Islet precursor cell (in vitro differentiated cells): ENCODE measurements around the gene TMEM201.
A peak's percentile ranks its signal among the peaks of the same experiment; 100 is the strongest.

Experiments used
- DNase-seq: peaks from one replicate; pipeline ENCODE4 v3.0.0-alpha.2; 2018

TMEM201 gene

DNA sequence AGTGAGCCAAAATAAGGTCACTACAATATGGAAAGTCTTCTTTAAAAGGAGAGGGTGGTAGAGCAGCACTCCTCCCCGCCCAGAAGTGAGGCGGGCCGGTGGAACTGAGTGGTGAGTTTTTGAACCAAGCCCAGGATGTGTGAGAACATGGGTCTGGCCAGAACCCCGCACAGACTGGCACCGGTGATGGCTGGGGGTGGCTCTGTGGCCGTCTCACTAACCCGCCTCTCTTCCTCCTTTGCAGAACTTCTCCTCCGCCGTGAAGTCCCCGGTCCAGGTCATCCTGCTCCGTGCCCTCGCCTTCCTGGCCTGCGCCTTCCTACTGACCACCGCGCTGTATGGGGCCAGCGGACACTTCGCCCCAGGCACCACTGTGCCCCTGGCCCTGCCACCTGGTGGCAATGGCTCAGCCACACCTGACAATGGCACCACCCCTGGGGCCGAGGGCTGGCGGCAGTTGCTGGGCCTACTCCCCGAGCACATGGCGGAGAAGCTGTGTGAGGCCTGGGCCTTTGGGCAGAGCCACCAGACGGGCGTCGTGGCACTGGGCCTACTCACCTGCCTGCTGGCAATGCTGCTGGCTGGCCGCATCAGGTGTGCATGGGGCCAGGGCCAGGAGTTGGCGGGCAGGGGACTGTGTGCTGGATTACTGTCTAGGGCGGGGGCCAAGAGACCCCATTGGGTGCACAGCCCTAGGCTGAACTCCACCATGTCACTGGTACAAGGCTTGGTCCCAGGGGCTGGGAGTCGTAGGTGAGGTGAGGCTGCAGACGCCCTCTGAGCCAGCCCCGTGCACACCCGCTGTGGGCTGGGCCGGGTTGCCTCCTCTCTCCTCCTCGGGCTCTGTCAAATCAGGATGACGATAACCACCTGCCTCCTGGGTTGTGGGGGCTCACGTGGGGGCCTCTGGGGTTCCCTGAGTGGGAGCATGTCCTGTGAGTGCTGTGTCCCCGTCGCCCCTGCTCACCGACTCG is 12.4 kb downstream of the TMEM201 start:
- DNase-seq = peak; percentile 41

DNA sequence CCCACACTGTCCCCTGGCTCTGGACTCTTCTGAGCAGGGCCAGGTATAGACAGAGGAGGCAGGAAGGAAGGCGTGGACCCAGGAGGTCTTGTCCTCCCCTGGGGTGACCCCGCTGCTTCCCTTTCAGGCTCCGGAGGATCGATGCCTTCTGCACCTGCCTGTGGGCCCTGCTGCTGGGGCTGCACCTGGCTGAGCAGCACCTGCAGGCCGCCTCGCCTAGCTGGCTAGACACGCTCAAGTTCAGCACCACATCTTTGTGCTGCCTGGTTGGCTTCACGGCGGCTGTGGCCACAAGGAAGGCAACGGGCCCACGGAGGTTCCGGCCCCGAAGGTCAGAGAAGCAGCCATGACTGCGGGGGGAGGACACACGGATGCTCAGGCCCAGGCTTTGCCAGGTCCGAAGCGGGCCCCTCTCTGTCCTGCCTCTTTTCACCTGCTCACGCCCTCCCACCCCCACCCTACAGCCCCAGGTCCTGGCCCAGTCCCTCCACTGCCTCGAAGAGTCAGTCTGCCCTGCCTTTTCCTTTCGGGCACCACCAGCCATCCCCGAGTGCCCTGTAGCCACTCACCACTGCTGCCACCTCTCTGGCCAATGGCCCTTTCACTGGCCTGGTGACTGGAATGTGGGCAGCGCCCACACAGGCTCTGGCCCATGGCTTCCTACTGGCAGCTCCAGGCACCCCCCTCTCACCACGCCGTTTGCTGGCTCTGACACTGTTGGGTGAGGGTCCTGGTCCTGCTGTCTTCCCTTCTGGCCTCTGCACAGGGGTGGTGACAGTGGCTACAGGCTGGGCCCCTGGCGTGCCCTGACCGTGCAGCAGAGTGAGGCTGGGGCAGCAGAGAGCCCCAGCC is 13.5 kb downstream of the TMEM201 start:
- no peak for DNase-seq

DNA sequence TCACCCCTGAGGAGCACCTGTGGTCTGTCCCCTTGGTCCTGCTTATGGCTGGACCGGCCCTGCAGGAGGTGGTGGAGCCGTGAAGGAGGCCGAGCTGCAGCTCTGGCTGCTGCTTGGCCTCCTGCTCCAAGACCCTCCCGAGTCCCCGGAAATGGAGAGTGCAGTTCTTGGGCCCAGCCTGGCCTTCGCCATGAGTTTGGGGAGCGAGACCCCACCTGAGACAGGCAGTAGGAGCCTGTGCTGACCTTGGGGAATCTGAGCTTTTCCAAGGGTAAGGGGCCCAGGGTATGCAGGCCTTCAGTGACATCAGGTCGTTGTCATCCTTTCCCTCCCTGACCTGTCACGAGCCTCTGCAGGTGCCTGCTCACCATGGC is 14.1 kb downstream of the TMEM201 start:
- no peak for DNase-seq

DNA sequence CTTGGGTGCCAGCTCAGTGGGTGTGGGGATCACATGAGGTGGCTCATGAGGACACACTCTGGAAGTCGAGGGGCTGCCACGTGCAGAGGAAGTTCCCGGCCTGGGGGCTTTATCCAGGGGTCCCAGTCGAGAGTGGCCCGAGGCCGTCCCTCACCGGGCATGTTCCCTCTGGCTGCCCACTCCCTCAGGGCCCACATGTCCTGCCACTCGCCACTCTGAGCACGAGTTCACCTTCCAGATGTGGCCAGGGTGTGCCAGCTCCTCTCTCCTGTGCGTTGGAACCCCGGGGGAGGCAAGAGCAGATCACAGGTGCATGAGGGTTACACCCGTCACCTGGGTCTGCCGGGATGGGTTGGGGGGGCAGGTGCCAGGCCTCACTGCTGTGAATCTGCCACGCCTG is 14.6 kb downstream of the TMEM201 start:
- DNase-seq = no peak

DNA sequence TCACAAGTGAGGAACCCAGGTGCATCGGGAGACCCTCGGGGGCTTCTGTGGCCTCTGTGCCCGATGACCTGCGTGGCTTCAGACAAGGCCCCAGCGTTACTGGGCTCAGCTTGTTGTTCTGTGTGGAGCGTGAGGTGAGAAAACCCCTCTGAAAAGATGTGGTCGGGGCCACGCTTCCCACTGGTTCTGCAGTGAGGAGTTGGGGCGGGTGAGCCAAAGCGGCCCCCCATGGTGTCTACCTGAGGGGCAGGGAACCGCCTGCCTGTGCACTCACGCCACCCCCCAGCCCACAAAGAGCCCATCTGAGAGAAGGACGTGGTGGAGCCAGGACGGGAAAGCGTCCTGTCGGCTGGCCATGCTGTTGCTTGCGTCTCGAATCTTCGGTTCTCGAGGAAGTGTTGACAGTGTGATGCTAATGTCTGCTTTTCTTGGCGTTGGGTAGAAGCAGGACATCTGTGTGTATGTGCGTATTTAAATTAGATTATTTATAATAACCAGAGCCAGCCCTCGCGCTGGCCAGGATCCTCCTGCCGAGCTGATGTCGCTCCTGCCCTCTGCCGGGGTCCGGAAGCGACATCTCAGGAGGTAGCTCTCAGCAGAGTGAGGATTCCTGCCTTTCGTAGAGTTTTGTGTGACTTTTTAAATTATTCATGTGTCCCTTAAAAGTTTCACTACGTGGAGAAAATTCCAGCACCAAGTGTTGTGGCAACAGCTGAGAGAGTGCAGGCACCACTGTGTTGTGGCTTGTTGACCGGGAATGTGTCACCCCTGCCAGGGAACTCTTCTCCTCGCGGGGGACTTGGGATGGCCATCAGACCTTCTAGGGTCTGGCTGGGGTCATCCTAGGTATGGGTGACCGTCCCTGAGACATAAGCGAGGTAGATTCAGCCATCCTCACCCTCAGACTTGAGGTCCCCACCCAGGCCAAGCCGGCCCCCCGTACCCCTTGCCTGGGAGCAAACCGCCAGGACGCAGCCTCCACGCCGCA is 15.3 kb downstream of the TMEM201 start:
- no peak for DNase-seq

DNA sequence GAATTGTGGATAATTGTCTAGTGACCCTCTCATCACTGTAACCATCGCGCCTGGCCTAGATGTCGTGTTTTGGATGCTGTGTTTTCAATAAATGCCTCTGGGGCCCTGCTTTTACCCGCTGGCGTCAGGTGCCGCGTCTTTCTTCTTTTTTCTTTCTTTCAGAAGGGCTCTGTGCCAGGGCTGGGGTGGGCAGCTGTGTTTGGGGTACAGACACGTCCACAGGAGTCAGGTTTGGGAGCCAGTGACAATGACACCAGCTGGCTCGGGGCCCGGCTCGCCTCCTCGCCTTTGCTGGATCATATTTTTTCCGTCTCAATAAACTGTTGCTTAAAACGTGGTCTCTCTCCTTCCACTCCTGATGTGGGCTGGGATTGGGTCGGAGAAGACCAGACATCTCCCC is 16.1 kb downstream of the TMEM201 start:
- no peak for DNase-seq

DNA sequence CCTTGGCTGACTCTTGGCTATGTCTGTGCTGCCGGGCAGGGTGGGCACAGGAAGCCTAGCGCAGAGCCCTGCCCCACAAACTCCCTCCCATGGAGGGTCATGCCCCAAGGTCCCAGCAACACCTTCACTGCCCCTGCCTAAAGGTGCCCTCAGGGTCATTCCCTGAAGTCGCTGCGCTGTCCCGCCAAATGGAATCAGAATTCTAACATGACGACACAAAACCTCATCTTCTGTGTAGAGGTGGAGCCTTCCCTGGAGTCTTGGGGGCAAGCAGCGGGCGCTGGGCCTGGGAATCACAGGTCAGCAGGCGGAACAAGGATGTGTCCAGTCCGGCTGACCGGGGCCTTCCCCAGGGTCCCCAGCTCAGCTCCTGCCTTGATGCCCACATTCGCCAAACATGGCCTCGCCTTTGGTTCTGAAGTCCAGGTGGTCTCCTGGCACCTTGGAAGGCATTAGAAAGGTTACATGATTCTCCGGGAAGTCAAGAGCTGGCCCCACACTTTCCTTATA is 17.3 kb downstream of the TMEM201 start:
- no peak for DNase-seq

DNA sequence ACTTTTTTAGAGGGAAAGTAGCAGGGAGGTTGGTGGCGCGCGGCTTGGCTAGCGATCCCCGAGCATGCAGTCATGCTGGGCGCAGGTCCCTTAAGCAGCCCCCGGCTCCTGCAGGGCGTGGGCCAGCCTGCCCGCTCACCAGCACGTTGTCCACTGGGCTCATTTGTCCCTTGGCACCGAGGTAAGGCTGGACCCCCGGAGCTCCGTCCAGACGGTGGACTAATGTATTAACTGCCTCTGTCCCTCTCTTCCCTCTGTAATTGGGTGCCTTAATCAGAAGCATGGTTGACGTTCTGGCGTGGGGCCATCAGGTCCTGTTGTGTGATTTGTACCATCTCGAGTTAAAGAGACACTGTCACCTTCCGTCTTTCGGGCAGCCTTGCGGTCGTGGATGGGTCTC is 17.7 kb downstream of the TMEM201 start:
- DNase-seq = no peak

DNA sequence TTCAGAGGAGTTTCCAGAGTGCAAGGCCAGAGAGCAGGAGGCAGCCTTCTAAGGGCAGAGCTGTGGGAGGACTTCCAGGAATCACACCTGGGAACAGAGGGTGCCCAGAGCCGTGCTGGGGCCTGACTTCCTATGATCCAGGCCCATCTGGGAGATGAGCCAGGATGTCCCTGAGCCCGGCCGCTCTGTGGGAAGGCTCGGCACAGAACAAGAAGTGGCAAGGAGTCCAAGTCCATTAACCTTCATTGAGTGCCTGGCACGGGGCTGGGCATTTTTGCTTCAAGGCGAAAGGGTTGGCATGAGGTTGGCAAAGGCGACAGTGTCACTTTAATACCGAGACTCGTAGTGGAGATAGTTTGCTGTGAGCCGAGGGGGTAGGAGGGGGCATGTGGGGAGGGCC is 18.2 kb downstream of the TMEM201 start:
- DNase-seq = no peak

DNA sequence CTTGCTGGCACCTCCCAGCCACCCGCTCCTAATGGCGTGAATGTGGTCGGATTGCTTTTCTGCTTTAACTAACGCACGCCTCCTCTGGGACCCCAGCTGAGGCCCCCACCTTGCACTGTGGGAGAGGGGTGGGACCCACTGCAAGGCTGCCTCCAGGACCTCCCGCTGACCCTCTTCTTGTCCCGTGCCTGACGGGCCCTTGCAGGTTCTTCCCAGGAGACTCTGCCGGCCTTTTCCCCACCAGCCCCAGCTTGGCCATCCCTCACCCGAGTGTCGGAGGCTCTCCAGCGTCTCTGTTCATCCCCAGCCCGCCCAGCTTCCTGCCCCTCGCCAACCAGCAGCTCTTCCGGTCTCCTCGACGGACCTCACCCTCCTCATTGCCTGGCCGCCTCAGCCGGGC is 18.6 kb downstream of the TMEM201 start:
- no peak for DNase-seq

DNA sequence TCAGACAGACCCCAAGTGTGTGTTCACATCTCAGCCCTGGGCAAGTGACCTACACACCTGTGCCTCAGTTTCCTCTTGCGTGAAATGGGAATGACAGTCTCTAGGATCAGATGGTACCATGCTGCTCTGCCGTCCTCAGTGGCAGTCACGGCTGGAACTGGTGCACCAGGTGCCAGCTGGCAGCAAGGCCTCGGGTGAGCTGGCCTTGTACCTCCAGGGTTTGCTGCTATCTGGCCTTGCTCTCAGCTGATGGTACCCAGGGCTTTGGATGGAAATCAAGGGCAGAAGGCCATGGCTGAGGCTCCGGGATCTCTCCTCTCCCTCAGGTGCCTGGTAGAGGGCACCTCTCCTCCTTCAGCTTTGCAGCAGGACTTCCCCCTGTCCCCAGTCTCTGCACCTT is 21.3 kb downstream of the TMEM201 start:
- DNase-seq = no peak

DNA sequence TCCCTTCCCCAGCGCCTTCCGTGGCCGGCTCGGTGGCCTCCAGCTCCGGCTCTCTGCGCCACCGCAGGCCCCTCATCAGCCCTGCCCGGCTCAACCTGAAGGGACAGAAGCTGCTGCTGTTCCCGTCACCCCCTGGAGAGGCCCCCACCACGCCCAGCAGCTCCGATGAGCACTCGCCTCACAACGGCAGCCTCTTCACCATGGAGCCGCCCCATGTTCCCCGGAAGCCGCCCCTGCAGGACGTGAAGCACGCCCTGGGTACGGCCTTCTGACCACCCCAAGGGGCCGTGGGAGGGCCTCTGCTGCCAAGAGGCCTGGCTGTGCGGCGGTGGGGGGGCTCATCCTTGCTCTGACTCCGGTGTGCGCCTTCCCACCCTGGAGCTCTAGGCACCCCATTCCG is 21.8 kb downstream of the TMEM201 start:
- DNase-seq = no peak

DNA sequence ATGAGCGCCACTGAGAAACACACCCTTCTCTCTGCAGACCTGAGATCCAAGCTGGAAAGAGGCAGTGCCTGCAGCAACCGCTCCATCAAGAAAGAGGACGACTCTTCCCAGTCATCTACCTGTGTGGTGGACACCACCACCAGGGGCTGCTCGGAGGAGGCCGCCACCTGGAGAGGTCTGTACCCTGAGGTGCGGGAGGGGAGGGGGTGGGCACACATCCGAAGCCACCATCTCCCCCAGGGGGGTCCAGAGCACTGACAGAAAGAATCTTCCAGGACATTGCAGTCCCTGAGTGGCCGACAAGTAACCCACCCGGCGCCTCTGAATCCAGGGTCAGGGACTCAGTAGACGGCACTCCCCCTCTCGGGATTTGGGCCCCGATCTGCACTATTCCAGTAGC is 23.0 kb downstream of the TMEM201 start:
- no peak for DNase-seq

DNA sequence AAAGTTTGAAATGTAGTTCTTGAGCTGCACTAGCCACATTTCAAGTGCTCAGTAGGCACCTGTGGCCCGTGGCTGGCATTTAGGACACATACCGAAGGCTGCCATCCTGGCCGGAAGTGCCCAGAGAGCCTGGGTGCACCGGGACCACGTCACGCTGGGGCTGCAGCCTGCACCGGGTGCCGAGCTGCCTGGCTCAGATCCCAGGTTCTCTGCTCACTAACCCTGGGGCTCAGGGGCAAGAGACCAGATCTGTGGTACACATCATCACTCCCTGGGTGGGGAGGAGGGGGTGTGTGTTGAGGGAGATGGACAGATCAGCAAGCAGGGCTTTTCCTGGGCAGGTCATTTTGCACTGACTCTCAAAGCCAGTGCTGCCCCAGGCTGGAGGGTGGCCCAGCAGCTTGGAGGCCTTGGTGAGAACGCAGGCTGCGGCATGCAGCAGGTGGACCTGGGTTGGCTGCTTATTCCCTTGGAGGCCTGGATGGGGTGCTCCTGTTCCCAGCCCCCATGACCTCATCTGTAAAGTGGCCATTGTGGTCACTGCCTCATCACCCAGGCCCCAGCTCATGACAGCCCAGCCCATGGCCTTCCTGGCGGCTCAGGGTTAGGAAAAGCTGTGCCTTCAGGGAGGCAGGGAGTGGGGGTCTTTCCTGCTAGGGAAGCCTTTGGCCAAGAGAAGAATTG is 23.6 kb downstream of the TMEM201 start:
- no peak for DNase-seq

DNA sequence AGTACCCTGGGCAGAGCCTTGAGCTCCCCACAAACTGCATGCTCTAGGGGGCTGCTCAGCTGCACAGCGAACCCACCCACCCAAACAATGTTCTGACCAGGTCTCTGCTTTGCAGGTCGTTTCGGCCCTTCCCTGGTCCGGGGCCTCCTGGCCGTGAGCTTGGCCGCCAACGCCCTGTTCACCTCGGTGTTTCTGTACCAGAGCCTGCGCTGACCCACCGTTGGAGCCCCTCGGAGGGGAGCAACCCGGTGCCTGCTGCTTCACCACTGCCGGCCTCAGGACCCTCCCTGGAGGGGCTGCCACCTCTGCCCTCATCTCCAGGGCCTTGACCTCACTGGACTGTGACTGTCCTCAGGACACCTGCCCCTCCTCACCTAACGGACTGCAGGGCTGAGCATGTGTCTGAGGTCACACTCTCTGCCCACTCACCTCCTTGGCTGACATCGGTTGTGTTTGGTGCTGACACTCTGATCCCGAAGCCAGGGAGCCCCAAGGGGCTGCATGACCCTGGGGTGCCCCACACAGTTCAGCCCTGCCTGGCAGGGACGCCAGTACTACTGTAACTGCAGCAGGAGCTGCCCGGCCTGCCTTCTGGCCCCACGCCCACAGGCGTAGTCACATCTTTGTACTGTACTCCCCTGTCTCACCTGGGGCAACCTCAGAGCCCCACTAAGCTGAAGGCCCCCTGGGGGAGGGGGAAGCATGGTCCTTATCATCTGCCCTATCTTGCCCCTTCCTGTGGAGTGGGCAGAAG is 24.3 kb downstream of the TMEM201 start:
- DNase-seq = no peak

DNA sequence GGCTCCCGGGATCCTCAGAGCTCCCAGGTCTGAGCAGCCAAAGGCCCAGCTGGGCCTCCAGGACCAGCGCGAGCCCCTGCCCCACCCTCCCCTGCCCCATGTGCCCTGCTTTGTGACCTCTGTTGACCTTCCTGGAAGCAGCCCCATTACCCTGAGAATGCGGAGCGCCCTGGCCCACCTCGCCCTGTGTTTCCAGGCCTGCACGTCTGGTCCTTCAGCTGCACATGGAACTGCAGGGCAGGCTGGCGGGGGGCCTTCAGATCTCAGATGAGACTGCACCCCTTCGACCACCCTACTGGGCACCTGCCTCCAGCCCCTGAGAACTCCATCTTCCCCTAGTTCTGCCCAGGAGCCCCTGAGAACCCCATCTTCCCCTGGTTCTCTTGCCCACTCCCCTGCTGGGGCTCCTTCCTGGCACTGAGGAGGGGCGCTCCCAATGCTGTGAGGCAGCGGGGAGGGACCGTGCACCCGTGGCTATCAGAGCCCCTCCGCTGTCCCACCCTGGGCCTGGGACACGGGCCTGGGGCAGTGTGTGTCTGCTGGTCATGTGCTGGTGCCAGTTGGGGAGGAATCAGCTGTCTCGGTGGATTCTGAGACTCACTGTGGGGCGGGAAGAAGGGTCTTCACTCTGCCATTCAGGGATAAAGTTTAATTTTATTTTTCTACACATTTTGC is 25.1 kb downstream of the TMEM201 start:
- no peak for DNase-seq

DNA sequence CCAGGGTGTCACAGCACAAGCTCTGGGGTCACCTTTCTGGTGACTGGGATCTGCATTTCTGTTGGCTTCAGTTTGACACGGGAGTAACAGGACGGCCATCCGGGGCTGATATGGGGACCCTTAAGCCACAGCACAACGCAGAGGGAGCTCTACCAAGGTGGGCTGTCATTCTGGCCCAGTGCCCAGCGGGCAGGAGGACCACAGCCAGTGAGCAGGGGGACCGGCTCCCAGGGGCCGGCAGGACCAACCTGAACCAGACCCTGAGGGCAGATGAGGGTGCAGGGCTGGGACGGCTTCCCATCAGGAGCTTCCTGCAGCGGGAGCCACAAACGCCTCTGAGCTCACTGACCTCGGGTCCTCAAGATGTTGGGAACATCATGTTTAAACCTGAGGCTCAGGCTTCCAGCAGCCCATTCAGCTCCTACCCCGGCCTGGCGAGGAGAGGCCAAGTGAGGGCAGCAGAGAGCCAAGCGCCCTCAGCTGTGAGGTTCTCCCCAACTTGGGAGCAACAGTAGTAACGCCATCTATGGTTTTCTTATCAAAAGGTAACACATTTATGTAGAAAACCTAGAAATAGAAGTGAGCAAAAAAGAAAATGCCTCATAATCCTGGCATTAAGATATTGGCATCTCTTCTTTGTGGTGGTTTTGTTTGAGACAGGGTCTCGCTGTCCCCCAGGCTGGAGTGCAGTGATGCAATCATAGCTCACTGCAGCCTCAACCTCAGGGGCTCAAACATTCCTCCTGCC is 26.8 kb downstream of the TMEM201 start:
- peak; percentile 78 for DNase-seq

DNA sequence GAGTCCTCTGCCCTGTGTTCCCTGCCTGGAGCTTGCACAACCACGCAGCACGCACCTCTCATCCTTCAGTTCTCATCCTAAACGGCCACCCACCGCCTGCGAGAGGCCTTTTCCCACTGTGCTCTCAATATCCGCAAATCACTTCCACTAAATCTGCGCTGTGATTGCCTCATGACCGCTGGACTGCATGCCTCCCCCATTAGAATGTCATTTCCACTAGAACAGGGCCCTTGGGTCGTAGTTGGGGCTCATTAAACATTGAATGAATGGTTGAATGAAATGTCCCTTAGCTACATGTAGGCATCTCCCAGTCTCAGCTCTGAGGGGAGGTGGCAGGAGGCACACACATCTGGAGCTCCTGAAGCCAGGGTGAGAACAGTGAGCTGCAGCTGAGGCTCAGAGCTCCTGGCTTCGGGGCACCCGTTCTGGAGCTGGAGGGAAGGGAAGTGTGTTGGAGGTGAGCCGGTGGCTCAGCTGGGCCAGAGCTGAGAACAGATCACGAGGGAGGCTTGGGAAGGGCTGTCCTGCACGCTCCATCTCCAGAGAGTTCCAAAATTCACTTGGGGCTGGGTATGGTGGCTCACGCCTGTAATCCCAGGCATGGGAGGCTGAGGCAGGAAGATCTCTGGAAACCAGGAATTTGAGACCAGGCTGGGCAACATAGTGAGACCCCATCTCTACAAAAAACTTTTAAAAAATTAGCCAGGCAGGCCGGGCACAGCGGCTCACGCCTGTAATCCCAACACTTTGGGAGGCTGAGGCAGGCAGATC is 30.4 kb downstream of the TMEM201 start:
- DNase-seq = no peak

DNA sequence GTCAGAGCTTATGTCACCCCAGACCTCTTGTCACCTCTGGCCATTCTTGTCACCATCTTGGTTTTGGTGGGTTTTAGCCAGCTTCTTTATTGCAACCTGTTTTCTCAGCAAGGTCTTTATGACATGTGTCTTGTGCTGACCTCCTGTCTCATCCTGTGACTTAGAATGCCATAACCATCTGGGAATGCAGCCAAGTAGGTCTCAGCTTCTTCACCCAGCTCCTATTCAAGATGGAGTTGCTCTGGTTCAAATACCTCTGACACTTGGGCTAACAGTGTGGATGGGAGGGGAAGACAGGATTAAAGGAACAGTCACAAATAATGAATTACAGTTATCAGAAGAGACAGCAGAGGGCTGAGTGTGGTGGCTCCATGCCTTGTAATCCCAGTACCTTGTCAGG is 32.3 kb downstream of the TMEM201 start:
- DNase-seq = no peak
